GM23248 (cell line): Measurements from ENCODE around the gene IQGAP3. TPM values are rescaled to one million over a fixed set of nuclear protein-coding genes. Genes with fewer than 3 reads are reported as not detected.

Experiments used
- DNase-seq: peaks from one replicate; pipeline ENCODE4 v3.0.0-alpha.2; 2015
- H2AFZ ChIP-seq: fragments of 200-600 bp; sonication (generic); 2 replicates; pipeline ENCODE4 v1.6.1; 2016; ENCODE audit warnings: antibody characterized with exemption
- H3F3A ChIP-seq: fragments of 200-600 bp; sonication (generic); 2 replicates; pipeline ENCODE4 v1.6.1; 2016; ENCODE audit warnings: mild to moderate bottlenecking, antibody characterized with exemption, mixed run types; ENCODE audit not compliant: insufficient read depth
- H3K27ac ChIP-seq: fragments of 200-600 bp; sonication (generic); 2 replicates; pipeline ENCODE4 v1.5.1; 2016; ENCODE audit warnings: mild to moderate bottlenecking
- H3K27me3 ChIP-seq: fragments of 200-600 bp; sonication (generic); replicated peaks from 2 replicates; pipeline ENCODE4 v1.6.1; 2016; ENCODE audit warnings: mild to moderate bottlenecking; ENCODE audit not compliant: insufficient read depth
- H3K36me3 ChIP-seq: fragments of 200-600 bp; sonication (generic); 2 replicates; pipeline ENCODE4 v1.6.1; 2016; ENCODE audit warnings: low read depth, mild to moderate bottlenecking
- H3K4me1 ChIP-seq: fragments of 200-600 bp; sonication (generic); 2 replicates; pipeline ENCODE4 v1.6.1; 2016; ENCODE audit warnings: mild to moderate bottlenecking; ENCODE audit not compliant: insufficient read depth
- H3K4me2 ChIP-seq: fragments of 200-600 bp; sonication (generic); one replicate; pipeline ENCODE4 v1.6.1; 2016; ENCODE audit warnings: mild to moderate bottlenecking; ENCODE audit not compliant: unreplicated experiment
- H3K4me3 ChIP-seq: fragments of 200-600 bp; sonication (generic); 2 replicates; pipeline ENCODE4 v1.5.1; 2016; ENCODE audit warnings: mild to moderate bottlenecking
- H3K79me2 ChIP-seq: fragments of 200-600 bp; sonication (generic); 2 replicates; pipeline ENCODE4 v1.6.1; 2016; ENCODE audit warnings: mild to moderate bottlenecking; ENCODE audit not compliant: insufficient read depth
- H3K9ac ChIP-seq: fragments of 200-600 bp; sonication (generic); 2 replicates; pipeline ENCODE4 v1.6.1; 2016; ENCODE audit warnings: mild to moderate bottlenecking
- H3K9me2 ChIP-seq: fragments of 200-600 bp; sonication (generic); 2 replicates; pipeline ENCODE4 v1.6.1; 2016; ENCODE audit warnings: mixed run types, mild to moderate bottlenecking, moderate library complexity; ENCODE audit not compliant: insufficient read depth
- H3K9me3 ChIP-seq: fragments of 200-600 bp; sonication (generic); one replicate; pipeline ENCODE4 v1.6.1; 2017; ENCODE audit warnings: low read depth
- H4K20me1 ChIP-seq: fragments of 200-600 bp; sonication (generic); 2 replicates; pipeline ENCODE4 v1.6.0; 2016; ENCODE audit not compliant: insufficient read depth
- EZH2 ChIP-seq: fragments of 200-600 bp; sonication (generic); IDR thresholded peaks from 2 replicates; pipeline ENCODE4 v1.6.1; 2018; ENCODE audit warnings: antibody characterized with exemption, mild to moderate bottlenecking; ENCODE audit not compliant: insufficient read depth, poor library complexity, severe bottlenecking
- EZH2phosphoT487 ChIP-seq: fragments of 200-600 bp; sonication (generic); IDR thresholded peaks from 2 replicates; pipeline ENCODE4 v1.6.1; 2018; ENCODE audit warnings: antibody characterized with exemption, moderate library complexity, mild to moderate bottlenecking, low read depth; ENCODE audit not compliant: insufficient read depth
- WGBS, 2 experiments: methylation state at CpG; one replicate each; pipeline ENCODE4 v1.1.6; 2015 to 2017; ENCODE audit warnings: low lambda C conversion rate in 2 of 2, low coverage in 1 of 2; ENCODE audit errors: missing lambda C conversion rate in 2 of 2; 5-methylcytosine and 5-hydroxymethylcytosine counted together
- in situ Hi-C: fragments of 300-500 bp; cut with MboI; formaldehyde crosslinking; loops from 2 replicates; pipeline ENCODE4 v1.15.0; 2020
- polyA plus RNA-seq: library from polyadenylated mRNA; unstranded; fragments of >200 nt; fragmentation: Nextera tagmentation; extraction: Ambion mirVana; gene quantifications from 2 replicates; pipeline ENCODE4 v1.2.1, GENCODE V29; 2016
- total RNA-seq: library from RNA; depleted of rRNA; stranded (reverse); fragments of >200 nt; shearing (Covaris generic); gene quantifications from 2 replicates; pipeline ENCODE4 v1.2.3, GENCODE V29; 2014

IQGAP3 gene
- total and polyA plus RNA-seq, 2 experiments from 2014 or later, result 5.6 to 14.7 TPM

DNA sequence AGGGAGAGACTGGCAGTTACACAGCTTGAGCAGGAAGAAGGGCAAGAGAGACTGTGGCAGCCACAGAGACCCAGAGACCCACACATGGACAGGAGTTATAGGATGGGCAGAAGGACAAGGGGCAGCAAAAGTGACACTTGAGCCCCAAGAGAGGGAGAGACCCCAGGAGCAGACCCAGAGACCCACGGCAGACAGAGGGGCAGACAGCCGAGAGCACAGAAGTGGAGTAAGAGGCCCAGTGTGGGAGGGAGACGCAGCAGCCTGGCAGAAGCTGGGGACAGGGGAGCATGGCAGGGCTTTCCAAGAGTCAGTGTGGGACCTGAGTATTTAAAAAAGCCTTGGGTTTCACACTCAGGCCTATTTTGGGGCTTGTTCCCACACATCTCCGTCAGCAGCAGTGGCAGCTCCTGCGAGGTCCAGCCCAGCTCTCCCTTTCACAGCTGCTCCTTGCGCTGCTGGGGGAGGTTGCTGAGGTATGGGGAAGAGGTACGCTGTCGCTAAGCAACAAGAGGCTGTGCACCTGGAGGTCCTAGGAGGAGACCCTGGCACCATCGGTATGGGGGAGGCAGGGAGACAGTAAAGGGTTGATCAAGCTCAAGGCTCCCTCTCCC is 62.8 kb downstream of the IQGAP3 start:
- TF ChIP-seq EZH2, result no peak
- no peak for TF ChIP-seq EZH2phosphoT487
- Histone ChIP-seq H3K9ac (peak overlapping the region; percentile 67; the same call in 1 of the 2 replicates), H3K79me2 (no peaks in the 10 kb centered on the region), H3K27ac (peak overlapping the region; percentile 80), H3K36me3 (no peaks in the 10 kb centered on the region), H3K9me3 (no peaks in the 10 kb centered on the region), H2AFZ (no peak overlapping the region), H3F3A (peaks cover 17% of the 10 kb centered on the region), H3K9me2 (no peaks in the 10 kb centered on the region), H3K4me2 (peak overlapping the region; percentile 52), H3K27me3 (no peaks in the 10 kb centered on the region), H3K4me1 (peaks cover 35% of the 10 kb centered on the region), H4K20me1 (no peaks in the 10 kb centered on the region), H3K4me3 (no peak overlapping the region)
- DNase-seq, result no peak
- WGBS, 2 experiments, result 86 to 89% methylated on average over 9 of the region's 9 CpGs
- in situ Hi-C loops, result no loop called here

GRCh38 chr1:156508955-156509234 is 63.5 kb downstream of the IQGAP3 start:
- H3K79me2 ChIP-seq, result no peaks in the 10 kb centered on the region
- peak overlapping the region; percentile 52 for H3K4me2 ChIP-seq
- H3K9me3 ChIP-seq, result no peaks in the 10 kb centered on the region
- H3K27me3 ChIP-seq, result no peaks in the 10 kb centered on the region
- H3K36me3 ChIP-seq, result no peaks in the 10 kb centered on the region
- peak; percentile 35 for DNase-seq
- peak overlapping the region; percentile 74 for H2AFZ ChIP-seq
- peak overlapping the region; percentile 80 for H3K27ac ChIP-seq
- H4K20me1 ChIP-seq, result no peaks in the 10 kb centered on the region
- peak overlapping the region; percentile 67 for H3K9ac ChIP-seq
- H3K4me3 ChIP-seq, result no peak overlapping the region
- no peaks in the 10 kb centered on the region for H3K9me2 ChIP-seq
- WGBS, 2 experiments, result 37 to 54% methylated on average over 2 of the region's 2 CpGs
- in situ Hi-C loops, result no loop called here
- peaks cover 22% of the 10 kb centered on the region for H3F3A ChIP-seq
- TF ChIP-seq EZH2 (no peak), EZH2phosphoT487 (no peak)
- H3K4me1 ChIP-seq, result peaks cover 41% of the 10 kb centered on the region

GRCh38 chr1:156508205-156508954 is 64.0 kb downstream of the IQGAP3 start:
- Histone ChIP-seq H3K27me3 (no peaks in the 10 kb centered on the region), H3K9me3 (no peaks in the 10 kb centered on the region), H3K4me2 (peak overlapping the region; percentile 52), H3K9ac (peak overlapping the region; percentile 67), H2AFZ (peak overlapping the region; percentile 74), H3K36me3 (no peaks in the 10 kb centered on the region), H3K79me2 (no peaks in the 10 kb centered on the region), H3K4me1 (peaks cover 46% of the 10 kb centered on the region), H3F3A (peaks cover 27% of the 10 kb centered on the region), H3K4me3 (no peak overlapping the region), H3K27ac (peak overlapping the region; percentile 80), H3K9me2 (no peaks in the 10 kb centered on the region), H4K20me1 (no peaks in the 10 kb centered on the region)
- in situ Hi-C loops, result no loop called here
- TF ChIP-seq EZH2phosphoT487, result no peak
- no peak for TF ChIP-seq EZH2
- WGBS, 2 experiments, result 37 to 41% methylated on average over 7 of the region's 7 CpGs
- peak; percentile 83 for DNase-seq

- Histone ChIP-seq H3F3A (peaks cover 44% of the 10 kb centered on the region), H3K27me3 (no peaks in the 10 kb centered on the region), H4K20me1 (no peaks in the 10 kb centered on the region), H2AFZ (no peak overlapping the region), H3K9ac (no peak overlapping the region), H3K79me2 (no peaks in the 10 kb centered on the region), H3K9me3 (no peaks in the 10 kb centered on the region), H3K4me2 (no peak overlapping the region), H3K4me1 (peaks cover 64% of the 10 kb centered on the region), H3K27ac (no peak overlapping the region), H3K36me3 (no peaks in the 10 kb centered on the region), H3K4me3 (no peak overlapping the region), H3K9me2 (no peaks in the 10 kb centered on the region)
- 97 to 98% methylated on average over 2 of the region's 2 CpGs for WGBS, 2 experiments
- TF ChIP-seq EZH2 (no peak), EZH2phosphoT487 (no peak)
- in situ Hi-C loops, result no loop called here
- DNase-seq, result no peak
These were observed 65.9 kb downstream of the IQGAP3 start for GRCh38 chr1:156506450-156506849.
